Transverse colon (tissue), 4 donors: Measurements from ENCODE around the gene ATP2A1.

Experiments used
- CTCF ChIP-seq, 5 experiments: fragments of 200-600 bp in 3 of 5; fragments of 450-650 bp in 2 of 5; sonication (generic) in 3 of 5; IDR thresholded peaks; 1 replicate in 2 of 5; 2 replicates in 3 of 5; pipeline ENCODE4 v1.5.1; 2016 to 2017; ENCODE audit warnings: antibody characterized with exemption in 5 of 5, inconsistent platforms in 3 of 5, mild to moderate bottlenecking in 2 of 5, moderate library complexity in 1 of 5
- POLR2A ChIP-seq: fragments of 450-650 bp; IDR thresholded peaks from one replicate; pipeline ENCODE4 v1.6.1; 2016; ENCODE audit warnings: antibody characterized with exemption, mild to moderate bottlenecking, moderate library complexity
- POLR2AphosphoS5 ChIP-seq, 3 donors: sonication (generic); formaldehyde crosslinking; IDR thresholded peaks; one replicate each; pipeline ENCODE4 v1.6.1; 2016; ENCODE audit warnings: antibody characterized with exemption in 3 of 3

- no peak for TF ChIP-seq POLR2A
- TF ChIP-seq CTCF (IDR thresholded peaks at IDR 0.05): no peak
- TF ChIP-seq POLR2AphosphoS5 (IDR thresholded peaks at IDR 0.05): no peak
Observed at GRCh38 chr16:28930203-28930602, 51.9 kb downstream of the ATP2A1 start.
